ENCODE measurements around the gene UQCC2.

UQCC2 gene

GRCh38 chr6:33717934-33718455 lies 6.5 kb upstream of the UQCC2 start:
- no peaks in the 10 kb centered on the region for H3K27me3 ChIP-seq (ENCODE audit: insufficient read depth, low read length)
- no peaks in the 10 kb centered on the region for H3K79me2 ChIP-seq (ENCODE audit: insufficient read depth, low read length)
- H3K9ac ChIP-seq (ENCODE audit: low read length) = no peak overlapping the region
- no peaks in the 10 kb centered on the region for H3K36me3 ChIP-seq (ENCODE audit: insufficient read depth, low read length)
- no peak overlapping the region for H3K4me3 ChIP-seq (ENCODE audit: low read depth, low read length, poor library complexity, severe bottlenecking)
- no peak overlapping the region for H2AFZ ChIP-seq (ENCODE audit: low read length)
- H3K9me3 ChIP-seq (ENCODE audit: low read length) = no peaks in the 10 kb centered on the region
- no peak overlapping the region for H3K4me2 ChIP-seq (ENCODE audit: low read length)
- H3K27ac ChIP-seq (ENCODE audit: low read depth, low read length, poor library complexity, severe bottlenecking) = no peak overlapping the region
- H4K20me1 ChIP-seq (ENCODE audit: insufficient read depth, low read length) = no peaks in the 10 kb centered on the region
- H3K4me1 ChIP-seq (ENCODE audit: insufficient read depth, low read length, severe bottlenecking) = no peaks in the 10 kb centered on the region
- no peaks in the 10 kb centered on the region for H3K9me2 ChIP-seq (ENCODE audit: low read depth, low read length)
- no peak for TF ChIP-seq CTCF (IDR thresholded peaks at IDR 0.05; ENCODE audit: low read length)
- no peak for TF ChIP-seq EZH2 (IDR thresholded peaks at IDR 0.05; ENCODE audit: borderline replicate concordance, low read length)
- no peaks in the 10 kb centered on the region for H3F3A ChIP-seq (ENCODE audit: insufficient read depth, low read length)

DNA sequence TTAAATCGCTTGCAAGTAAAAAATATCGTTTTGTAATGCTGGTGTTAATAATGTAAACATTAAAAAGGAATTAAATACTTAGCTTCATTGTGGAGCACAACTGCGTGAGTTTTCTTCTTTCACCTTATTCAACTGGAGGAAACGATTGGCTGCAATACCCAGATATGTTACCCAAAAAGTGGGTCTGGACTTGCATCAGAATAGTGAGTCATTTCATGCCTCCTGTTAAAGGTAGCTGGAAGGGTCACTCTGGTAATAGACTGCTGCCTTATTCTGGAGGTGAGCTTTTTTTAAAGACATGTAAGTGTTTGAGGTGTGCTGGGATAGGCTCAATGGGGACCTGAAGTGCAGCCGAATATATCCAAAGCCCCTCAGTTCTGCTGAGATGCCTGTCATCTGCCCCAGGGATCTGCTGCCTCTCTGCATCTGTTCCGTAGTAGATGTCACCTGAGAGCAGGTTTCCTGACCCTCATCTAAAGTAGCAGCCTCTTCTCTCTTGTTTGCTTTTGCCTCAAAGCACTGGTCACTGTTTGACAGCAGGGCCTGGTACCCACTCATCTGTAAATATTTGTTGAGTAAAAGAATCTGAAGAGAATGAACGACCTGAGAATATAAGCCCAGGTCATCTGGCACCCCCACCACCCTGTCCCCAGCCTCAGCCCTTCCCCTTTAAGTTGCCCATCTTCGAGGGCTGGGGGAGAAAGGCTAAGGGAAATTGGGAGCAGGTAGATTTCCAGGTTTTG lies 5.6 kb upstream of the UQCC2 start:
- Histone ChIP-seq H3K9me3 (ENCODE audit: low read length) (no peaks in the 10 kb centered on the region), H3K4me3 (ENCODE audit: low read depth, low read length, poor library complexity, severe bottlenecking) (no peak overlapping the region), H3K36me3 (ENCODE audit: insufficient read depth, low read length) (no peaks in the 10 kb centered on the region), H3K4me2 (ENCODE audit: low read length) (no peak overlapping the region), H3K4me1 (ENCODE audit: insufficient read depth, low read length, severe bottlenecking) (peaks cover 2% of the 10 kb centered on the region), H3K27ac (ENCODE audit: low read depth, low read length, poor library complexity, severe bottlenecking) (no peak overlapping the region), H3F3A (ENCODE audit: insufficient read depth, low read length) (no peaks in the 10 kb centered on the region), H4K20me1 (ENCODE audit: insufficient read depth, low read length) (no peaks in the 10 kb centered on the region), H2AFZ (ENCODE audit: low read length) (no peak overlapping the region), H3K9ac (ENCODE audit: low read length) (no peak overlapping the region), H3K9me2 (ENCODE audit: low read depth, low read length) (no peaks in the 10 kb centered on the region), H3K27me3 (ENCODE audit: insufficient read depth, low read length) (no peaks in the 10 kb centered on the region), H3K79me2 (ENCODE audit: insufficient read depth, low read length) (no peaks in the 10 kb centered on the region)
- TF ChIP-seq EZH2 (IDR thresholded peaks at IDR 0.05; ENCODE audit: borderline replicate concordance, low read length) (no peak), CTCF (IDR thresholded peaks at IDR 0.05; ENCODE audit: low read length) (no peak)

DNA sequence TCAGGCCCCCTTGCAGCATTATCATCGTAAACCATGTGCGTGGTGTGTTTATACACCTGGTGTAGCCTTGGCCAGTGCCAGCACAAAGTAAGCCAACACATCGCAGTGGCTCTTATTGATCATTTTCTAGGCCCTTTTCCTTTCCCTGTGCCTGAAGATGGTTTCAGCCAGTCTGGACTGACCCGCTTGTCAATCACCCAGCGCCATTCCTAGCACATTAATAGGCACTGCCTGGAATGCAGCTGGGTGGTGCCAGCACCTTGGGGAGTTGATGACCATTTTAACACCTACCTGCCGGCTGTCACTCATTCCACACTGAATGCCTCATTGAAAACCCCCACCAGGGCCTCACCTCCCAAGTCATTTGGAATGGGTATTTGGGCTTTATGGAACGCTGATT lies 4.9 kb upstream of the UQCC2 start:
- Histone ChIP-seq H3K27me3 (ENCODE audit: insufficient read depth, low read length) (no peaks in the 10 kb centered on the region), H3K4me2 (ENCODE audit: low read length) (no peak overlapping the region), H3K9me2 (ENCODE audit: low read depth, low read length) (no peaks in the 10 kb centered on the region), H3F3A (ENCODE audit: insufficient read depth, low read length) (no peaks in the 10 kb centered on the region), H2AFZ (ENCODE audit: low read length) (no peak overlapping the region), H3K36me3 (ENCODE audit: insufficient read depth, low read length) (no peaks in the 10 kb centered on the region), H3K27ac (ENCODE audit: low read depth, low read length, poor library complexity, severe bottlenecking) (no peak overlapping the region), H3K79me2 (ENCODE audit: insufficient read depth, low read length) (no peaks in the 10 kb centered on the region), H3K9ac (ENCODE audit: low read length) (no peak overlapping the region), H3K9me3 (ENCODE audit: low read length) (no peaks in the 10 kb centered on the region), H3K4me1 (ENCODE audit: insufficient read depth, low read length, severe bottlenecking) (peaks cover 6% of the 10 kb centered on the region), H3K4me3 (ENCODE audit: low read depth, low read length, poor library complexity, severe bottlenecking) (no peak overlapping the region), H4K20me1 (ENCODE audit: insufficient read depth, low read length) (no peaks in the 10 kb centered on the region)
- TF ChIP-seq EZH2 (IDR thresholded peaks at IDR 0.05; ENCODE audit: borderline replicate concordance, low read length) (no peak), CTCF (IDR thresholded peaks at IDR 0.05; ENCODE audit: low read length) (no peak)
